OCI-LY1 (cell line): ENCODE measurements around the gene CLSTN2.

Experiments
- H2AFZ ChIP-seq: fragments of 200-600 bp; sonication (generic), shearing (Covaris generic); 2 replicates; pipeline ENCODE4 v1.6.0; 2014; ENCODE audit warnings: antibody characterized with exemption, mild to moderate bottlenecking, low read length
- H3F3A ChIP-seq: fragments of 200-600 bp; sonication (generic), shearing (Covaris generic); 2 replicates; pipeline ENCODE4 v1.6.0; 2014; ENCODE audit warnings: mild to moderate bottlenecking, antibody characterized with exemption, low read length, moderate library complexity; ENCODE audit not compliant: insufficient read depth
- H3K27ac ChIP-seq: fragments of 200-600 bp; sonication (generic); 2 replicates; pipeline ENCODE4 v1.5.1; 2014; ENCODE audit warnings: low read length, mixed run types, mild to moderate bottlenecking, low read depth; ENCODE audit not compliant: poor library complexity, severe bottlenecking
- H3K27me3 ChIP-seq: fragments of 200-600 bp; sonication (generic); 2 replicates; pipeline ENCODE4 v1.6.0; 2014; ENCODE audit warnings: antibody characterized with exemption, mild to moderate bottlenecking, low read length, moderate library complexity; ENCODE audit not compliant: insufficient read depth
- H3K36me3 ChIP-seq: fragments of 200-600 bp; sonication (generic); 2 replicates; pipeline ENCODE4 v1.6.1; 2014; ENCODE audit warnings: mild to moderate bottlenecking, antibody characterized with exemption, low read length, moderate library complexity, mixed read lengths; ENCODE audit not compliant: insufficient read depth
- H3K4me1 ChIP-seq: fragments of 200-600 bp; sonication (generic); 2 replicates; pipeline ENCODE4 v1.5.1; 2014; ENCODE audit warnings: mild to moderate bottlenecking, low read length, moderate library complexity; ENCODE audit not compliant: insufficient read depth, severe bottlenecking
- H3K4me2 ChIP-seq: fragments of 200-600 bp; sonication (generic), shearing (Covaris generic); 2 replicates; pipeline ENCODE4 v1.6.1; 2014; ENCODE audit warnings: low read length
- H3K4me3 ChIP-seq: fragments of 200-600 bp; sonication (generic); 2 replicates; pipeline ENCODE4 v1.5.1; 2014; ENCODE audit warnings: low read length, low read depth, mild to moderate bottlenecking, mixed read lengths; ENCODE audit not compliant: poor library complexity, severe bottlenecking
- H3K79me2 ChIP-seq: fragments of 200-600 bp; shearing (Covaris generic); 2 replicates; pipeline ENCODE4 v1.6.1; 2016; ENCODE audit warnings: mixed run types, low read length, mixed read lengths; ENCODE audit not compliant: insufficient read depth
- H3K9ac ChIP-seq: fragments of 200-600 bp; sonication (generic), shearing (Covaris generic); 2 replicates; pipeline ENCODE4 v1.6.1; 2014; ENCODE audit warnings: mild to moderate bottlenecking, low read length, mixed read lengths
- H3K9me2 ChIP-seq: fragments of 200-600 bp; sonication (generic), shearing (Covaris generic); 2 replicates; pipeline ENCODE4 v1.6.1; 2014; ENCODE audit warnings: low read depth, mild to moderate bottlenecking, low read length, mixed read lengths
- H3K9me3 ChIP-seq: fragments of 200-600 bp; shearing (Covaris generic); 2 replicates; pipeline ENCODE4 v1.6.1; 2014; ENCODE audit warnings: low read length, mixed read lengths
- H4K20me1 ChIP-seq: fragments of 200-600 bp; sonication (generic), shearing (Covaris generic); 2 replicates; pipeline ENCODE4 v1.6.0; 2016; ENCODE audit warnings: mild to moderate bottlenecking, low read length; ENCODE audit not compliant: insufficient read depth
- CTCF ChIP-seq: fragments of 200-600 bp; sonication (generic), shearing (Covaris generic); IDR thresholded peaks from 2 replicates; pipeline ENCODE4 v1.5.1; 2017; ENCODE audit warnings: mild to moderate bottlenecking, antibody characterized with exemption, low read length, moderate library complexity, mixed read lengths
- EZH2 ChIP-seq: fragments of 200-600 bp; sonication (generic), shearing (Covaris generic); IDR thresholded peaks from 2 replicates; pipeline ENCODE4 v1.8.0; 2017; ENCODE audit warnings: borderline replicate concordance, mixed run types, mild to moderate bottlenecking, antibody characterized with exemption, low read length, moderate library complexity, mixed read lengths

CLSTN2 gene

GRCh38 chr3:139982404-139982803 is 47.4 kb downstream of the CLSTN2 start:
- H3K9me3 ChIP-seq: no peaks in the 10 kb centered on the region
- 0 out of 2 replicates have a peak, but pooled peaks cover 5% of the 10 kb centered on the region for H3K27me3 ChIP-seq
- no peaks in the 10 kb centered on the region for H3K79me2 ChIP-seq
- H3K9ac ChIP-seq: no peak overlapping the region
- no peaks in the 10 kb centered on the region for H3F3A ChIP-seq
- TF ChIP-seq CTCF: 0 out of 2 replicates have a peak, but pooled peaks have one; percentile 14
- TF ChIP-seq EZH2: no peak
- no peaks in the 10 kb centered on the region for H3K9me2 ChIP-seq
- H3K4me3 ChIP-seq: no peak overlapping the region
- no peaks in the 10 kb centered on the region for H3K36me3 ChIP-seq
- H3K4me2 ChIP-seq: no peak overlapping the region
- H4K20me1 ChIP-seq: no peaks in the 10 kb centered on the region
- H2AFZ ChIP-seq: no peak overlapping the region
- no peak overlapping the region for H3K27ac ChIP-seq
- H3K4me1 ChIP-seq: no peaks in the 10 kb centered on the region

- Histone ChIP-seq H3K79me2 (no peaks in the 10 kb centered on the region), H3K27me3 (0 out of 2 replicates have a peak, but pooled peaks cover 5% of the 10 kb centered on the region)
- TF ChIP-seq CTCF (no peak), EZH2 (no peak)
Measured at GRCh38 chr3:139985576-139985975, 50.6 kb downstream of the CLSTN2 start.

DNA sequence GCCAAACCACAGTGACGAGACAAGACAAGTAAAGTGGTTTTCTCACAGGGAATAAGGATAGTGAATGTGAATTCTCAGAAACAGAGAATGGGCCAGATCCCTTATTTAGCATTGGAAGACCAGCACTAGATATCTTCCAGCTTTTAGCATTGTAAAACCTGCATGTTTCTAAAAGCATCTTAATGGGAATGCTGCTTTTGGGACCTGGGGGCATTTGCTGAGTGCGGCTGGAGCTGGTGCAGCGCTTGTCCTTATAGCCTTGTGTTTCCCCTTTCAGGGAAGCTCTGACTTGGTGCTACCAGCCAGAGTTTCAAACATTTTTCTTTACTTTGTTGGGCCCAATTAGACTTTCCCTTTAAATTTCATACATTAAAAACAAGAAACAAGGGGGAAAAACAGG is 52.9 kb downstream of the CLSTN2 start:
- H3K9me3 ChIP-seq: no peaks in the 10 kb centered on the region
- H3K79me2 ChIP-seq: no peaks in the 10 kb centered on the region
- H3F3A ChIP-seq: no peaks in the 10 kb centered on the region
- no peaks in the 10 kb centered on the region for H3K4me1 ChIP-seq
- H3K9me2 ChIP-seq: no peaks in the 10 kb centered on the region
- H4K20me1 ChIP-seq: no peaks in the 10 kb centered on the region
- H3K4me2 ChIP-seq: no peak overlapping the region
- 0 out of 2 replicates have a peak, but pooled peaks cover 5% of the 10 kb centered on the region for H3K27me3 ChIP-seq
- H3K9ac ChIP-seq: no peak overlapping the region
- no peak overlapping the region for H2AFZ ChIP-seq
- no peak overlapping the region for H3K4me3 ChIP-seq
- no peak overlapping the region for H3K27ac ChIP-seq
- H3K36me3 ChIP-seq: no peaks in the 10 kb centered on the region
- no peak for TF ChIP-seq CTCF
- TF ChIP-seq EZH2: no peak

More at GRCh38 chr3:139985576-139985975, 50.6 kb downstream of the CLSTN2 start:
- no peak overlapping the region for H3K4me2 ChIP-seq
- no peak overlapping the region for H3K27ac ChIP-seq
- H3K36me3 ChIP-seq: no peaks in the 10 kb centered on the region
- H3K9me3 ChIP-seq: no peaks in the 10 kb centered on the region
- H3K4me3 ChIP-seq: no peak overlapping the region
- no peak overlapping the region for H3K9ac ChIP-seq
- H4K20me1 ChIP-seq: no peaks in the 10 kb centered on the region
- H2AFZ ChIP-seq: no peak overlapping the region
- H3K4me1 ChIP-seq: no peaks in the 10 kb centered on the region
- no peaks in the 10 kb centered on the region for H3F3A ChIP-seq
- H3K9me2 ChIP-seq: no peaks in the 10 kb centered on the region
